PC-3 (cell line): ENCODE data around the gene AXIN2. TPM values are rescaled to one million over a fixed set of nuclear protein-coding genes. Genes with fewer than 3 reads are reported as not detected.

Source experiments
- ATAC-seq: fragments of 200-7000 bp; cut with Tn5 transposase; 2 replicates; pipeline ENCODE4 v1.9.1; 2020; ENCODE audit warnings: mild to moderate bottlenecking, moderate library complexity
- BruUV-seq: library from RNA; stranded (reverse); fragments of 400-500 nt; replicated peaks from 2 replicates; lab custom pipeline; 2021; lab: Mats Ljungman, UMichigan
- CTCF ChIA-PET: fragments of 300-600 bp; sonication (Branson Sonifier 250); formaldehyde crosslinking; loops from one replicate; lab custom pipeline; 2022; ENCODE audit warnings: antibody characterized with exemption; lab: Charles Lee
- POLR2A ChIA-PET: fragments of 300-600 bp; sonication (Branson Sonifier 250); formaldehyde crosslinking; loops from one replicate; lab custom pipeline; 2022; ENCODE audit warnings: antibody characterized with exemption; ENCODE audit not compliant: unreplicated experiment; lab: Charles Lee
- DNase-seq: peaks from one replicate; pipeline ENCODE4 v3.0.0-alpha.2; 2015
- H2AFZ ChIP-seq: fragments of 300-600 bp; sonication (generic); 2 replicates; pipeline ENCODE4 v1.6.0; 2016; ENCODE audit warnings: antibody characterized with exemption, low read length
- H3F3A ChIP-seq: fragments of 300-600 bp; sonication (generic); one replicate; pipeline ENCODE4 v1.6.0; 2017; ENCODE audit warnings: antibody characterized with exemption, low read length, control low read depth, mild to moderate bottlenecking; ENCODE audit not compliant: unreplicated experiment
- H3K27ac ChIP-seq: fragments of 300-600 bp; sonication (generic); 2 replicates; pipeline ENCODE4 v1.5.1; 2016; ENCODE audit warnings: mild to moderate bottlenecking, low read length
- H3K27me3 ChIP-seq: fragments of 300-600 bp; sonication (generic); 2 replicates; pipeline ENCODE4 v1.6.1; 2016; ENCODE audit warnings: low read length, mixed read lengths
- H3K36me3 ChIP-seq: fragments of 300-600 bp; sonication (generic); 2 replicates; pipeline ENCODE4 v1.6.1; 2016; ENCODE audit warnings: low read depth, mixed run types, low read length, mixed read lengths
- H3K4me1 ChIP-seq: fragments of 300-600 bp; sonication (generic); 2 replicates; pipeline ENCODE4 v1.5.1; 2016; ENCODE audit warnings: low read length; ENCODE audit not compliant: insufficient read depth
- H3K4me2 ChIP-seq: fragments of 300-600 bp; sonication (generic); 2 replicates; pipeline ENCODE4 v1.6.0; 2016; ENCODE audit warnings: low read length
- H3K4me3 ChIP-seq: fragments of 300-600 bp; sonication (generic); 2 replicates; pipeline ENCODE4 v1.5.1; 2016; ENCODE audit warnings: mild to moderate bottlenecking, low read length, mixed read lengths
- H3K79me2 ChIP-seq: fragments of 300-600 bp; sonication (generic); 2 replicates; pipeline ENCODE4 v1.6.1; 2017; ENCODE audit warnings: low read length, mixed read lengths
- H3K9ac ChIP-seq: fragments of 300-600 bp; sonication (generic); 2 replicates; pipeline ENCODE4 v1.6.0; 2016; ENCODE audit warnings: mild to moderate bottlenecking, low read length
- H3K9me2 ChIP-seq: fragments of 300-600 bp; sonication (generic); replicated peaks from 2 replicates; pipeline ENCODE4 v1.6.1; 2016; ENCODE audit warnings: mixed run types, low read length, mixed read lengths
- H3K9me3 ChIP-seq: fragments of 300-600 bp; sonication (generic); 2 replicates; pipeline ENCODE4 v1.6.1; 2016; ENCODE audit warnings: low read length, mixed read lengths
- H4K20me1 ChIP-seq: fragments of 300-600 bp; sonication (generic); 2 replicates; pipeline ENCODE4 v1.6.1; 2016; ENCODE audit warnings: low read length, mixed read lengths
- CTCF ChIP-seq: fragments of 300-600 bp; sonication (generic); conservative IDR thresholded peaks from 2 replicates; pipeline ENCODE4 v1.5.1; 2017; ENCODE audit warnings: antibody characterized with exemption, low read depth, mild to moderate bottlenecking, low read length
- EZH2 ChIP-seq: fragments of 300-600 bp; sonication (generic); IDR thresholded peaks from one replicate; pipeline ENCODE4 v1.6.1; 2017; ENCODE audit warnings: antibody characterized with exemption, mild to moderate bottlenecking, low read length; ENCODE audit not compliant: unreplicated experiment
- EZH2phosphoT487 ChIP-seq: fragments of 300-600 bp; sonication (generic); IDR thresholded peaks from 2 replicates; pipeline ENCODE4 v1.6.1; 2018; ENCODE audit warnings: mild to moderate bottlenecking, antibody characterized with exemption, low read length, borderline replicate concordance
- intact Hi-C: fragments of 100-400 bp; cut with micrococcal nuclease; formaldehyde crosslinking; loops from 2 replicates; pipeline ENCODE4 v1.9.0; 2023
- total RNA-seq: library from RNA; depleted of rRNA; stranded (reverse); fragments of >200 nt; gene quantifications from 2 replicates; pipeline ENCODE4 v1.2.3, GENCODE V29; 2014

Gene AXIN2
- total RNA-seq, 1 experiment from 2014 or later: 2.0 TPM

- no TSS peak for BruUV-seq
- Histone ChIP-seq H3K9me2 (no peaks in the 10 kb centered on the region), H3K79me2 (no peaks in the 10 kb centered on the region), H3K27ac (no peak overlapping the region), H3K4me1 (peaks cover 8% of the 10 kb centered on the region), H3K9me3 (no peaks in the 10 kb centered on the region), H4K20me1 (no peaks in the 10 kb centered on the region), H3K36me3 (no peaks in the 10 kb centered on the region), H3K4me2 (no peak overlapping the region), H3F3A (no peaks in the 10 kb centered on the region), H3K4me3 (no peak overlapping the region), H3K9ac (no peak overlapping the region), H2AFZ (no peak overlapping the region), H3K27me3 (no peaks in the 10 kb centered on the region)
- ATAC-seq (no peak), DNase-seq (no peak)
- ChIA-PET POLR2A (no interaction called here), CTCF (no interaction called here)
- TF ChIP-seq EZH2 (no peak), EZH2phosphoT487 (no peak), CTCF (no peak)
- intact Hi-C loops: no loop called here
Measured at GRCh38 chr17:65547253-65547670, 14.2 kb downstream of the AXIN2 start.

GRCh38 chr17:65546579-65546978 is 14.9 kb downstream of the AXIN2 start:
- Histone ChIP-seq H3K9me3 (no peaks in the 10 kb centered on the region), H4K20me1 (no peaks in the 10 kb centered on the region), H3F3A (no peaks in the 10 kb centered on the region), H3K4me2 (no peak overlapping the region), H3K36me3 (no peaks in the 10 kb centered on the region), H3K27me3 (no peaks in the 10 kb centered on the region), H2AFZ (no peak overlapping the region), H3K4me1 (peaks cover 11% of the 10 kb centered on the region), H3K4me3 (no peak overlapping the region), H3K27ac (no peak overlapping the region), H3K79me2 (no peaks in the 10 kb centered on the region), H3K9me2 (no peaks in the 10 kb centered on the region), H3K9ac (no peak overlapping the region)
- TF ChIP-seq EZH2phosphoT487 (no peak), CTCF (no peak), EZH2 (no peak)
- CTCF ChIA-PET: no interaction called here
- BruUV-seq: no TSS peak
- intact Hi-C loops: no loop called here
- no peak for ATAC-seq
- DNase-seq: no peak
- POLR2A ChIA-PET: no interaction called here

GRCh38 chr17:65545705-65546523 is 15.5 kb downstream of the AXIN2 start:
- CTCF ChIA-PET: no interaction called here
- BruUV-seq: no TSS peak
- TF ChIP-seq EZH2 (no peak), EZH2phosphoT487 (no peak), CTCF (no peak)

More at GRCh38 chr17:65545705-65546523, 15.5 kb downstream of the AXIN2 start:
- ATAC-seq (no peak), DNase-seq (no peak)
- POLR2A ChIA-PET: no interaction called here
- Histone ChIP-seq H3K9ac (no peak overlapping the region), H3K36me3 (no peaks in the 10 kb centered on the region), H3K27me3 (no peaks in the 10 kb centered on the region), H4K20me1 (no peaks in the 10 kb centered on the region), H2AFZ (no peak overlapping the region), H3K4me1 (peaks cover 11% of the 10 kb centered on the region), H3K9me3 (no peaks in the 10 kb centered on the region), H3K4me3 (no peak overlapping the region), H3K9me2 (no peaks in the 10 kb centered on the region), H3K27ac (no peak overlapping the region), H3K79me2 (no peaks in the 10 kb centered on the region), H3K4me2 (no peak overlapping the region), H3F3A (no peaks in the 10 kb centered on the region)
- intact Hi-C loops: no loop called here
